Stimulated activated CD8-positive, alpha-beta memory T cell treated with anti-CD3 and anti-CD28 coated beads, Interleukin-4, amount 100 ng/mL, for 4 hours (primary cell): ENCODE data around the gene GPT2.
"Not testable (repeated sequence)": the region's sequence is repeated elsewhere in the genome, so short reads cannot be mapped to it uniquely, and the experiment has no call there.

Source experiments
- DNase-seq, 2 donors: peaks; one replicate each; pipeline ENCODE4 v3.0.0-alpha.2; 2020; ENCODE audit warnings: low read depth in 2 of 2, low spot score in 1 of 2

GPT2 gene

GRCh38 chr16:46920402-46921068 lies 36.4 kb downstream of the GPT2 start:
- no peak for DNase-seq

DNA sequence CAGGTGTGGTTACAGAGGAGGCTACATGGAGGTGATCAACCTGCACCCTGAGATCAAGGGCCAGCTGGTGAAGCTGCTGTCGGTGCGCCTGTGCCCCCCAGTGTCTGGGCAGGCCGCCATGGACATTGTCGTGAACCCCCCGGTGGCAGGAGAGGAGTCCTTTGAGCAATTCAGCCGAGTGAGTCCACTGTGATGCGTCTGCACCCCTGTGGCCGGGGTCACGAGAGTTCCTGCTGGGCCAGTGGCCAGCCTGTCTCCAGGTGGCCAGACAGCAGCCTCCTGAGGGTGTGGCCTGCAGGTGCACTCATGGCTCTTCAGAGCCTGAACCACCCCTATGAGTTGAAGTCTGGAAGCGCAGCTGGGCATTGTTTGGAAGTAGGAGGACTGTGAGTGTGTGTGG lies 38.1 kb downstream of the GPT2 start:
- no peak for DNase-seq

GRCh38 chr16:46923513-46924295 lies 39.5 kb downstream of the GPT2 start:
- no peak for DNase-seq

DNA sequence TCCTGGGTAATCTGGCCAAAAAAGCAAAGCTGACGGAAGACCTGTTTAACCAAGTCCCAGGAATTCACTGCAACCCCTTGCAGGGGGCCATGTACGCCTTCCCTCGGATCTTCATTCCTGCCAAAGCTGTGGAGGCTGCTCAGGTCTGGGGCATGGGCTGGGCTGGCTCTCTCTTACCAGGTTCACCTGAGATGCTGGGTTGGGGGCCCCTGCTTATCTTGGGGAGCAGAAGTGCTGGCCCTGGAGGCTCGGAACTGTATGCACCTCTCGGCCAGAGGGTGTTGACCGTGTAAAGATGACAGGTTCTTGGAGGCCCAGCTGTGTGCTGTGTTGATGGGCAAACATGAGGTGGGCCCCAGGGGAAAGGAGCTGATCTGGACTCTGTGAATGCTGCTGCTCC lies 40.2 kb downstream of the GPT2 start:
- no peak for DNase-seq

GRCh38 chr16:46926470-46927225 lies 42.5 kb downstream of the GPT2 start:
- DNase-seq: no peak

DNA sequence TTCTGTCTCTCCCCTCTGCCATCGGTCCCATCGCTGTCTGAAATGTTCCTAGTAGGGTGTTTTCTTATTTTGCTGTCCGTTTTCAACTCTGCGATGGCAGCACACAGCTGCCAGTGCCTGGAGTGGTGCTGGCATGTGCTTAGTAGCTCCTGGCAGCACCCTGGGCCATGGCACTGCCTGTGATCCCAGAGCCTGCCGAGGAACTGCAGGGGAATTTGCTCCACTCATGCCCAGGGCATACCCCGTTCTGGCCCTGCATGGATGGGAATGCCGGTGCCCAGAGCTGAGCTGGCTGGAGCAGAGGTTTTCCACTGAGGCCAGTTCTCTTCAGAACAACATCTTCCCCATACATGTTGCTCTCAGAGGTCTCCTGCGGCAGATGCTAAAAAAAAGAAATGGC lies 43.1 kb downstream of the GPT2 start:
- no peak for DNase-seq

GRCh38 chr16:46928811-46929210 lies 44.6 kb downstream of the GPT2 start:
- DNase-seq: no peak

- DNase-seq: peak; percentile 13 to 25
Measured at GRCh38 chr16:46929378-46930332, 45.5 kb downstream of the GPT2 start.

- no peak for DNase-seq
Measured at GRCh38 chr16:46930861-46931260, 46.7 kb downstream of the GPT2 start.

DNA sequence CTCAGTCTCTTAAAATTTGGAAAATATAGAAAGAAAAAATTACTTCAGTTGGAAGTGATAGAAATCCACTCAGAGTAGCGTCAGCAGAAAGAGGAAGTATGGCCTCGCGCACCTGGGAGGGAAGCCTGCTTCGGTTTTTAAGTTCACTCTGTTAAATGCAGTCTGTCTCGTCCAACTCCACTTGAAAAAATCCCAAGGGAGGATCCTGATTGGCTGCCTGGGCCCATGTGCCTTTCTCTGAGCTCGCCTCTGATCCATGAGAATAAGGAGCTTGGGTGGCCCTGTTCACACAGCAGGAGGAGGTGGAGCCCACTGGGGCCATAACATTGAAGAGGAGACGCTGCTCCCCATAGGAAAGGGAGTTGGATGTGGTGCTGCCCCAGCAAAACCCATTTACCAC lies 48.6 kb downstream of the GPT2 start:
- no peak for DNase-seq

GRCh38 chr16:46937536-46937935 lies 53.4 kb downstream of the GPT2 start:
- DNase-seq: no peak

DNA sequence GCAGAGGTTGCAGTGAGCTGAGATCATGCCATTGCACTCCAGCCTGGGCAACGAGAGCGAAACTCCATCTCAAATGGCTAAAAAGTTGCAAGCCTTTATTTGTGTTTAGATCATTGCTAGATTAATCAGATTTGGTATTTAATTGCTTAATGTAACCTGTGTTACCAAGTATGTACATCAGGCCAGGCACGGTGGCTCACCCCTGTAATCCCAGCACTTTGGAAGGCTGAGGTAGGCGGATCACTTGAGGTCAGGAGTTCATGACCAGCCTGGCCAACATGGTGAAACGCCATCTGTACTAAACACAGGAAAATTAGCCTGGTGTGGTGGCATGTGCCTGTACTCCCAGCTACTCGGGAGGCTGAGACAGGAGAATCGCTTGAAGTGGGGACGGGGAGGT lies 60.6 kb downstream of the GPT2 start:
- not testable (repeated sequence) for DNase-seq

- DNase-seq: no peak
Measured at GRCh38 chr16:46947900-46948547, 63.9 kb downstream of the GPT2 start.

DNA sequence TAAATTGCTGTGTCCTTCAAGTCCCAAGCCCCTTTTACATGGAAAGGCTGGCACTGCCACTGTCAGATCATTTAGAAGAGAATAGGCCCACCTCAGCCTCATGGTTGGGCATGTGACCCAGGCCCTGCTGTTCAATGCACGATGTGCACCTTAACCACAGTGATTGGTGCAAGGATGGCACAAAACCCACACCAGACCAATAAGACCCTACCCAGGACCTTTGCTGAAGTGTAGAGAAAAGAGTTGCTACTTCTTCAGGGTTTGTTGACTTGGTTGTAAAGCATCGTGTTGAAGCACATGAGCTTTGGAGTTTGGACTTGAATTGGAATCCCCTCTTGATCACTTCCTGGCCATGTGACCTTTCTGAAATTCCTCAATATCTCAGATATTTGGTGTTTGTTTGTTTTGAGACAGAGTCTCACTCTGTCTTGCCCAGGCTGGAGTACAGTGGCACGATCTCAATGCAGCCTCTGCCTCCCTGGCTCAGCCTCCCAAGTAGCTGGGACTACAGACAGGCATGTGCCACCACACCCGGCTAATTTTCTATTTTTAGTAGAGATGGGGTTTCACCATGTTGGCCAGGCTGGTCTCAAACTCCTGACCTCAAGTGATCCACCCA lies 64.5 kb downstream of the GPT2 start:
- no peak for DNase-seq

- no peak for DNase-seq
Measured at GRCh38 chr16:46949241-46949892, 65.2 kb downstream of the GPT2 start.

GRCh38 chr16:46950009-46950408 lies 65.8 kb downstream of the GPT2 start:
- no peak for DNase-seq

- no peak for DNase-seq
Measured at GRCh38 chr16:46954562-46954961, 70.4 kb downstream of the GPT2 start.

GRCh38 chr16:46961373-46962353 lies 77.5 kb downstream of the GPT2 start:
- no peak for DNase-seq
